Upper lobe of left lung (tissue), 6 donors: ENCODE results near the gene SAMD9. TPM values are rescaled to one million over a fixed set of nuclear protein-coding genes. Genes with fewer than 3 reads are reported as not detected.

ENCODE experiments used
- total RNA-seq, 6 donors: library from RNA; depleted of rRNA in 4 of 6; stranded (reverse); fragments of >200 nt in 4 of 6; gene quantifications; one replicate each; pipeline versions ENCODE4 v1.1.0 to v1.2.1, GENCODE V29; 2016 to 2021
- donor health status: DM: no; HTN: no; CAD: no; lungs with moderate emphysema.
- donor health status: DM: no; HTN: yes; CAD: no; lungs with severe emphysema.

Gene SAMD9
- total RNA-seq, 6 donors from 2014 or later = 5.3 to 19.1 (median 11.6) TPM

Other genes with a start within 250 kb of the SAMD9 start
- 10 to 100 TPM; 20.7 to 50.6 (median 32.5) TPM for gene SAMD9L, start 30.4 kb upstream of the SAMD9 start, total RNA-seq
- gene HEPACAM2, start 108.5 kb upstream of the SAMD9 start, total RNA-seq = 1 to 10 TPM in 1 of 6 donors, under 1 TPM in 3, not detected in 2; 0.30 to 7.3 (median 0.30) TPM
- 10 to 100 TPM in 5 of 6 donors, 1 to 10 TPM in 1; 8.3 to 30.4 (median 21.9) TPM for gene VPS50, start 114.4 kb upstream of the SAMD9 start, total RNA-seq